Chondrocyte (in vitro differentiated cells): Measurements from ENCODE around the gene RET. TPM values are rescaled to one million over a fixed set of nuclear protein-coding genes. Genes with fewer than 3 reads are reported as not detected.

Experiments used
- DNase-seq: peaks from one replicate; pipeline ENCODE4 v3.0.0; 2021; ENCODE audit warnings: mixed read lengths, low spot score
- H3K27ac Mint-ChIP-seq: one replicate; pipeline ENCODE4 v1.8.0; 2021; ENCODE audit warnings: mild to moderate bottlenecking, moderate library complexity, mixed read lengths; ENCODE audit not compliant: unreplicated experiment
- H3K27me3 Mint-ChIP-seq: 2 replicates; pipeline ENCODE4 v1.8.0; 2021; ENCODE audit warnings: low read depth, mixed read lengths
- H3K36me3 Mint-ChIP-seq: 2 replicates; pipeline ENCODE4 v1.8.0; 2021; ENCODE audit warnings: low read depth, mixed read lengths
- H3K4me1 Mint-ChIP-seq: 2 replicates; pipeline ENCODE4 v1.8.0; 2021; ENCODE audit warnings: low read depth, mild to moderate bottlenecking, mixed read lengths
- H3K4me3 Mint-ChIP-seq: one replicate; pipeline ENCODE4 v1.8.0; 2021; ENCODE audit warnings: mild to moderate bottlenecking, moderate library complexity, mixed read lengths; ENCODE audit not compliant: unreplicated experiment
- H3K9me3 Mint-ChIP-seq: 2 replicates; pipeline ENCODE4 v1.8.0; 2021; ENCODE audit warnings: low read depth, mixed read lengths
- CTCF ChIP-seq: fragments of 200-600 bp; sonication (generic); IDR thresholded peaks from 2 replicates; pipeline ENCODE4 v1.5.0; 2021; ENCODE audit warnings: antibody characterized with exemption, mild to moderate bottlenecking, moderate library complexity
- total RNA-seq: library from RNA; stranded (reverse); gene quantifications from 3 replicates; pipeline ENCODE4 v1.2.1, GENCODE V29; 2021

The RET gene
- total RNA-seq, 1 donor from 2014 or later, result 0.12 TPM

GRCh38 chr10:43128958-43129706 lies 52.3 kb downstream of the RET start:
- H3K36me3 Mint-ChIP-seq, result no peaks in the 10 kb centered on the region
- H3K9me3 Mint-ChIP-seq, result no peaks in the 10 kb centered on the region
- no peaks in the 10 kb centered on the region for H3K27me3 Mint-ChIP-seq
- no peak for DNase-seq
- H3K4me1 Mint-ChIP-seq, result peaks cover 10% of the 10 kb centered on the region
- H3K27ac Mint-ChIP-seq, result peak overlapping the region; percentile 73
- TF ChIP-seq CTCF, result peak; percentile 36
- H3K4me3 Mint-ChIP-seq, result no peak overlapping the region

- Mint-ChIP-seq H3K4me1 (peaks cover 10% of the 10 kb centered on the region), H3K27me3 (no peaks in the 10 kb centered on the region)
- no peak for TF ChIP-seq CTCF
Measured at GRCh38 chr10:43130770-43131171, 53.9 kb downstream of the RET start.

DNA sequence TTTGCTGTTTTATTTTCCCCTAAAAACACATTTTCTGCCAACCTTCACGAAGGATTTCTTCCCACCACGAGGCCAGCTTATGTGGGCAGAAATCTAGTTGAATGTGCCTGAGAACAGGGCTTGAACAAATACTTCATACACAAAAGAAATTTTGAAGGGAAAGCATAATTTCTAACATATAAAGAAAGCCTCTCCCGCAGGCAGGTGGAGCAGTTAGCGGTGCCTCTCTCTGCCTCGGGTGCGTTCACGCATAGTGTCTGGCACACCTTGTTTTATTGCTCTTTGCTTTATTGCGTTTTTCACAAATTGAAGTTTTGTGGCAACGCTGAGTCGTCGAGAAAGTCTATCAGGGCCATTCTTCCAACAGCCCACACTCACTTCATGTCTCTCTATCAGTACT lies 54.4 kb downstream of the RET start:
- Mint-ChIP-seq H3K9me3 (no peaks in the 10 kb centered on the region), H3K4me3 (no peak overlapping the region), H3K27me3 (no peaks in the 10 kb centered on the region), H3K27ac (no peak overlapping the region), H3K4me1 (peaks cover 15% of the 10 kb centered on the region), H3K36me3 (no peaks in the 10 kb centered on the region)
- no peak for DNase-seq
- TF ChIP-seq CTCF, result no peak

More at GRCh38 chr10:43130770-43131171, 53.9 kb downstream of the RET start:
- Mint-ChIP-seq H3K9me3 (no peaks in the 10 kb centered on the region), H3K4me3 (no peak overlapping the region), H3K27ac (no peak overlapping the region), H3K36me3 (no peaks in the 10 kb centered on the region)
- DNase-seq, result no peak

- no peak for DNase-seq
- Mint-ChIP-seq H3K36me3 (no peaks in the 10 kb centered on the region), H3K27me3 (no peaks in the 10 kb centered on the region), H3K27ac (no peak overlapping the region), H3K9me3 (no peaks in the 10 kb centered on the region), H3K4me3 (no peak overlapping the region), H3K4me1 (peaks cover 22% of the 10 kb centered on the region)
- TF ChIP-seq CTCF, result no peak
Measured at GRCh38 chr10:43131906-43132305, 55.0 kb downstream of the RET start.

- no peak for TF ChIP-seq CTCF
- Mint-ChIP-seq H3K27me3 (no peaks in the 10 kb centered on the region), H3K27ac (no peak overlapping the region), H3K9me3 (no peaks in the 10 kb centered on the region), H3K4me1 (peaks cover 27% of the 10 kb centered on the region), H3K4me3 (no peak overlapping the region), H3K36me3 (no peaks in the 10 kb centered on the region)
- no peak for DNase-seq
Measured at GRCh38 chr10:43132867-43133787, 56.3 kb downstream of the RET start.
